HG03097 (cell line): ENCODE results near the gene NRDC.
"Not testable (repeated sequence)": the region's sequence is repeated elsewhere in the genome, so short reads cannot be mapped to it uniquely, and the experiment has no call there.

Experiments
- ATAC-seq: cut with Tn5 transposase; IDR thresholded peaks from one replicate; pipeline ENCODE4 v1.9.1; 2021; ENCODE audit not compliant: unreplicated experiment, low FRiP score

NRDC gene

GRCh38 chr1:51850420-51851223 is 27.9 kb downstream of the NRDC start:
- no peak for ATAC-seq

GRCh38 chr1:51847294-51847920 is 31.1 kb downstream of the NRDC start:
- ATAC-seq = no peak

- no peak for ATAC-seq
These were observed 34.6 kb downstream of the NRDC start for GRCh38 chr1:51843948-51844347.

GRCh38 chr1:51842261-51842660 is 36.3 kb downstream of the NRDC start:
- no peak for ATAC-seq

- no peak for ATAC-seq
These were observed 37.6 kb downstream of the NRDC start for GRCh38 chr1:51840743-51841461.

GRCh38 chr1:51840182-51840581 is 38.3 kb downstream of the NRDC start:
- ATAC-seq = no peak

- ATAC-seq = no peak
These were observed 39.4 kb downstream of the NRDC start for GRCh38 chr1:51839094-51839493.

- ATAC-seq = no peak
These were observed 41.3 kb downstream of the NRDC start for GRCh38 chr1:51837243-51837642.

- no peak for ATAC-seq
These were observed 44.8 kb downstream of the NRDC start for GRCh38 chr1:51833700-51834099.

- no peak for ATAC-seq
These were observed 49.5 kb downstream of the NRDC start for GRCh38 chr1:51829058-51829457.

- no peak for ATAC-seq
These were observed 58.7 kb downstream of the NRDC start for GRCh38 chr1:51819810-51820209.

- ATAC-seq = not testable (repeated sequence)
These were observed 59.5 kb downstream of the NRDC start for GRCh38 chr1:51819021-51819420.

- no peak for ATAC-seq
These were observed 60.0 kb downstream of the NRDC start for GRCh38 chr1:51818487-51818886.

- no peak for ATAC-seq
These were observed 64.0 kb downstream of the NRDC start for GRCh38 chr1:51814513-51814912.

- ATAC-seq = no peak
These were observed 79.2 kb downstream of the NRDC start for GRCh38 chr1:51799372-51799771.

- ATAC-seq = no peak
These were observed 83.7 kb downstream of the NRDC start for GRCh38 chr1:51794868-51795267.

GRCh38 chr1:51794260-51794659 is 84.3 kb downstream of the NRDC start:
- no peak for ATAC-seq

GRCh38 chr1:51792864-51793263 is 85.7 kb downstream of the NRDC start:
- no peak for ATAC-seq

- ATAC-seq = no peak
These were observed 86.6 kb downstream of the NRDC start for GRCh38 chr1:51791888-51792287.

- ATAC-seq = no peak
These were observed 88.1 kb downstream of the NRDC start for GRCh38 chr1:51790385-51790784.

GRCh38 chr1:51789342-51789741 is 89.2 kb downstream of the NRDC start:
- ATAC-seq = no peak

GRCh38 chr1:51788938-51789337 is 89.6 kb downstream of the NRDC start:
- no peak for ATAC-seq
